LNCaP clone FGC (cell line): ENCODE results near the gene MED13L.

ENCODE experiments used
- DNase-seq: peaks from one replicate; pipeline ENCODE4 v3.0.0-alpha.2; 2011; ENCODE audit warnings: low read depth
- H3K4me3 ChIP-seq: 2 replicates; pipeline ENCODE4 v1.5.1; 2011; ENCODE audit warnings: mild to moderate bottlenecking, low read depth, low read length, control low read depth
- CTCF ChIP-seq: IDR thresholded peaks from 2 replicates; pipeline ENCODE4 v1.5.1; 2012; ENCODE audit warnings: mild to moderate bottlenecking; ENCODE audit not compliant: control insufficient read depth, insufficient read depth; ENCODE audit errors: extremely low read depth

The MED13L gene

DNA sequence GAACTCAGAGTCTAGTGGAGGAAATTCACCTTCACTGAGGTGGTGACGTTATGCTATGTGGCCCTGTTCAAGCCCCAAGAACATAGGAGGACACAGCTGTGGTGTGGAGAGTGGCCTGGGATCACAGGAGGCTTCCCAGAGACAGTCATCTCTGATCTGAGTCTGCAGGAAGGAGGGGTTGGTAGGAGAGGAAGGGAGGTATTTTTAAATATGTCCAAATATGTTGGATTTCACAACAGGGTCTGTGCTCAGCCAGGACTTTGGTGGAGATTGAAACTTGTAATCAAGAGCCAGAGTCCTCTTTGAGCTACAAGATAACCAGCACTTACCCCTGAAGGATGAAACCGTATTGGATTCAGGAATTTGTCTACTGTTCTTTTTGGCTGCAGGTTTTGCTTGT, 26.4 kb upstream of the MED13L start:
- H3K4me3 ChIP-seq: no peak overlapping the region
- no peak for TF ChIP-seq CTCF
- no peak for DNase-seq

DNA sequence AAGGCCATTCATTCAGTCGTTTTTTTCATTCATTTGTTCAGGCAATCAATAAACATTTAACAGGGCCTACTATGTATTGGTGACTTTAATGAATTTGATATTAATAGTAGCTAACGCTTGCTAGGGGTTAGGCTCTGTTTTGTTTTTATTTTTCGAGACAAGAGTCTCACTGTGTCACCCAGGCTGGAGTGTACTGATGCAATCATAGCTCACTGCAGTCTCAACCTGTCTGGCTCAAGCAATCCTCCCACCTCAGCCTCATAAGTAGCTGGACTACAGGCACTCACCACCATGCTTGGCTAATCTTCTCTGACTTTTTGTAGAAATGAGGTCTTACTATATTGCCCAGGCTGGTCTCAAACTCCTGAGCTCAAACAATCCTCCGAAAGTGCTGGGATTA, 25.6 kb upstream of the MED13L start:
- DNase-seq: no peak
- H3K4me3 ChIP-seq: no peak overlapping the region
- TF ChIP-seq CTCF: no peak

DNA sequence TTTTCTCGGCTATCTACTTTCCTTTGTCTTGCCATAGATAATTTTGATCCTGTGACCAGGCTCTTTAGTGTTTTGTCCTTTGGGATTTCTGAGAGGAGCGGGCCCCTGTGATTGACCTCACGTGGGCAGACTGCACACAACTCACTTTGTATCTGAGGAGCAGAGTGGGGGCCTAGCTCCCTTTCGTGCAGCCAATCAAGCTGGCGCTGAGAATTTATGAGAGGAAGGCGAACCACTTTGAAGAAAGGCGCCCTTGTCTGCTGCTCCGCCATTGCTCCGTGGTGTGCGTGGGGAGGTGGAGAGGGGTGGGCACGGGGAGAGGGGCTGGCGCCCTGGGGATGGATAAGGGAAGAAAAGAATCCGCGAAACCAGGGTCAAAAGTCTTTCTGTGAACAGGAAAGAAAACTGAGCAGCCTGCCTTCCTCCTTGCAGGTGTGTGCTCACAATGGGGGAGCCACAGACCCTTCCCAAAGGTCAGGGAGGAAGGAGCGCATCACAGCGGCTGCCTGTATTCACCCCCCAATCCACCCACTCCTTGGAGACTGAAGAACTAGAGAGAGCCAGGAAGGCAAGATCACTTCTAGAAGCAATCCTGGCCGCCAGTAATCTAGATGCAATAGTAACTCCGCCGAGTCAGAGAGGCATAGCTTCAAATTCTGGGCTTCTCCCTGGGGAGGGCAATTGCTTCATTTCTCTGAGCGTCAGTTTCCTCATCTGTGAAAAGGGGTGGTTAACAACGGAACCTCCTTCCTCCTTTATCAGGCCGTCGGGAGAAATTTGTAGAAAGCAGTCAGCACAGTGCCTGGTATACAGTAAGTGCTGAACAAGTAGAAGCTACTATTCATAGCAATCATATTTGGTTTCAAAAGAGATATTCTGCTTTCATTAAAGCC, 24.9 kb upstream of the MED13L start:
- no peak for TF ChIP-seq CTCF
- H3K4me3 ChIP-seq: no peak overlapping the region
- DNase-seq: no peak

DNA sequence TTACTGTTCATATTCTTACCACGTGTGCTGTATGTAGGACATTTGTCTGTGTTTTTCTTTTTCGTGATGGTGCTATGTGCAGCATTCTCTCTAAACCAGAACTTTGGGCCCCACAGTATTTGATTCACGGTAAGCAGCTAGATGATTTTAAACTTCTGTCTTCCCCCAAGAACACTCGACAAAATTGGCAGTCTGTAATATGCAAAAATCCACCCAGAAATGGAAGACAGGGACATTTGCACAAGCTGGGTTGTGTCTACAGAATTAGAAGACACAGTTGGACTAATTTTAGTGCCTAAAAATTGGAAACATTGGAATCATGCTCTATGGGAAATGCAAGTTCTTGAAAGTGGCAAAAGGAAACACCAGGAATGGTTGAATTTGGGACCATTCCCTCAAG, 24.1 kb upstream of the MED13L start:
- TF ChIP-seq CTCF: no peak
- no peak for DNase-seq
- H3K4me3 ChIP-seq: no peak overlapping the region

DNA sequence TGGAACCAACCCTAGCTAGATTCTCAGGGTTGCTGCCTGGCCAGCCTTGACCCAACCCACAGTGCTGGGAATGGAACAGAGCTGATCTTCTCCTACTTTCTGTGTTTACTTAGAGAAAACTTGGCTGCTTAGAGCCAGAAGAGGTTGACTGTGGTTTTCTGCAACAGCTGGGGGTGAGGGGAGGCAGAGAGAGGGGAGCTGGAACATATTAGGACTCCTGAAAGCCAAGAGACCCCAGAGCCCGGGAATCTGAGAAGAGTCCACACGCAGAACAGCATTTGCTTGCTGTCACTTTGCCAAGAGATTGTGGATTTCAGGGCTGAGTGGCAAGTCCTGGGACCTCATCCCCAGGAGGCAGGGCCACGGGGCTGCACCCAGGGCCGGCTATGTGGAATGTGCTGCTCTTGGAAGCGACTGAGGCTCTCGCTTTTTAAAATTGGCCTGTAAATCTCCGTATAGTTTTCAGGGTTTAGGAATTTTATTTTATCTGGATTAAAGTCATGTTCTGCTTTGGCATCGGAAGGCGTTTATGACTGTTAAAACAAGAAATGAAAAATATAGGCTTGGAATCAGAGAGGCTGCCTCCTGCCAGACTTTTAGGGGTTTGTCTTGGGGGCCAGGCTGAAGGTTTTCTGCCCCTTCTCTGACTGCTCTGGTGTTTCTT, 22.3 kb upstream of the MED13L start:
- TF ChIP-seq CTCF: no peak
- H3K4me3 ChIP-seq: no peak overlapping the region
- no peak for DNase-seq

GRCh38 chr12:116299064-116299463, 21.6 kb upstream of the MED13L start:
- H3K4me3 ChIP-seq: no peak overlapping the region
- DNase-seq: no peak
- TF ChIP-seq CTCF: no peak
